ENCODE measurements around the gene LY6G5B. TPM values are rescaled to one million over a fixed set of nuclear protein-coding genes. Genes with fewer than 3 reads are reported as not detected.

Gene LY6G5B
- total RNA-seq, 1 donor, result 5.4 TPM

DNA sequence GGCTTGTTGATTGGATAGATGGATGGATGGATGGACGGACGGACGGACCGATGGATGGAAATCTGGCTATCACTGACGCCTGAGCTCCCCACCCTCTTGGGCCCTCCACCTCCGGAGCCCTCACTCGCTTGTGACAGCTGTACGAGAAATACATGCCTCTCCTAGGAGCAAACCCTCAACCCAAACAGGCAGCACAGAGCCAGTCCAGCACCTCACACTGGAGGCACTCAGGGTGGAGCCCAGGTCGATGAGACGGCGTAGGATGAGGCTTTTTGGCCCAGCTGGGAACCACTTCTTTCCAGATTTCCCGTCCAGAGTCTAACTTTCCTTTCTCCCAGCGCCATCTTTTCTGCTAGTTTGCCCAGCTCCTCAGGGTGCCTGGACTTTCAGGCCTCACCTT, 13.8 kb downstream of the LY6G5B start:
- H3K36me3 ChIP-seq (ENCODE audit: insufficient read depth, low read length), result peaks cover 26% of the 10 kb centered on the region
- H3K27me3 ChIP-seq (ENCODE audit: insufficient read depth, low read length), result no peaks in the 10 kb centered on the region
- no peak for DNase-seq (ENCODE audit: insufficient read length, low spot score, missing footprints)
- no peak overlapping the region for H3K27ac ChIP-seq (ENCODE audit: low read depth, low read length)
- no peak overlapping the region for H3K4me3 ChIP-seq (ENCODE audit: insufficient read depth, low read length)
- no peaks in the 10 kb centered on the region for H4K20me1 ChIP-seq (ENCODE audit: insufficient read depth, low read length)
- TF ChIP-seq, protein P1, sequence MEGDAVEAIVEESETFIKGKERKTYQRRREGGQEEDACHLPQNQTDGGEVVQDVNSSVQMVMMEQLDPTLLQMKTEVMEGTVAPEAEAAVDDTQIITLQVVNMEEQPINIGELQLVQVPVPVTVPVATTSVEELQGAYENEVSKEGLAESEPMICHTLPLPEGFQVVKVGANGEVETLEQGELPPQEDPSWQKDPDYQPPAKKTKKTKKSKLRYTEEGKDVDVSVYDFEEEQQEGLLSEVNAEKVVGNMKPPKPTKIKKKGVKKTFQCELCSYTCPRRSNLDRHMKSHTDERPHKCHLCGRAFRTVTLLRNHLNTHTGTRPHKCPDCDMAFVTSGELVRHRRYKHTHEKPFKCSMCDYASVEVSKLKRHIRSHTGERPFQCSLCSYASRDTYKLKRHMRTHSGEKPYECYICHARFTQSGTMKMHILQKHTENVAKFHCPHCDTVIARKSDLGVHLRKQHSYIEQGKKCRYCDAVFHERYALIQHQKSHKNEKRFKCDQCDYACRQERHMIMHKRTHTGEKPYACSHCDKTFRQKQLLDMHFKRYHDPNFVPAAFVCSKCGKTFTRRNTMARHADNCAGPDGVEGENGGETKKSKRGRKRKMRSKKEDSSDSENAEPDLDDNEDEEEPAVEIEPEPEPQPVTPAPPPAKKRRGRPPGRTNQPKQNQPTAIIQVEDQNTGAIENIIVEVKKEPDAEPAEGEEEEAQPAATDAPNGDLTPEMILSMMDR (IDR thresholded peaks at IDR 0.05; ENCODE audit: extremely low read depth, low read depth, low read length), result no peak
- H2AFZ ChIP-seq (ENCODE audit: low read length), result no peak overlapping the region
- H3K4me2 ChIP-seq (ENCODE audit: insufficient read depth, low read length), result no peak overlapping the region
- no peaks in the 10 kb centered on the region for H3K9me3 ChIP-seq (ENCODE audit: low read depth, low read length)
- H3K4me1 ChIP-seq (ENCODE audit: insufficient read depth, low read length), result peaks cover 15% of the 10 kb centered on the region
- no peaks in the 10 kb centered on the region for H3K79me2 ChIP-seq (ENCODE audit: insufficient read depth, low read length)

GRCh38 chr6:31686483-31686882, 16.7 kb downstream of the LY6G5B start:
- H3K27ac ChIP-seq (ENCODE audit: low read depth, low read length), result no peak overlapping the region
- TF ChIP-seq, protein P1 (IDR thresholded peaks at IDR 0.05; ENCODE audit: extremely low read depth, low read depth, low read length), result no peak
- H3K36me3 ChIP-seq (ENCODE audit: insufficient read depth, low read length), result peaks cover 53% of the 10 kb centered on the region
- no peak overlapping the region for H2AFZ ChIP-seq (ENCODE audit: low read length)
- no peaks in the 10 kb centered on the region for H3K9me3 ChIP-seq (ENCODE audit: low read depth, low read length)
- DNase-seq (ENCODE audit: insufficient read length, low spot score, missing footprints), result no peak
- H3K27me3 ChIP-seq (ENCODE audit: insufficient read depth, low read length), result no peaks in the 10 kb centered on the region
- no peak overlapping the region for H3K4me3 ChIP-seq (ENCODE audit: insufficient read depth, low read length)
- no peaks in the 10 kb centered on the region for H3K79me2 ChIP-seq (ENCODE audit: insufficient read depth, low read length)
- H4K20me1 ChIP-seq (ENCODE audit: insufficient read depth, low read length), result peaks cover 5% of the 10 kb centered on the region
- no peak overlapping the region for H3K4me2 ChIP-seq (ENCODE audit: insufficient read depth, low read length)
- H3K4me1 ChIP-seq (ENCODE audit: insufficient read depth, low read length), result peaks cover 2% of the 10 kb centered on the region

DNA sequence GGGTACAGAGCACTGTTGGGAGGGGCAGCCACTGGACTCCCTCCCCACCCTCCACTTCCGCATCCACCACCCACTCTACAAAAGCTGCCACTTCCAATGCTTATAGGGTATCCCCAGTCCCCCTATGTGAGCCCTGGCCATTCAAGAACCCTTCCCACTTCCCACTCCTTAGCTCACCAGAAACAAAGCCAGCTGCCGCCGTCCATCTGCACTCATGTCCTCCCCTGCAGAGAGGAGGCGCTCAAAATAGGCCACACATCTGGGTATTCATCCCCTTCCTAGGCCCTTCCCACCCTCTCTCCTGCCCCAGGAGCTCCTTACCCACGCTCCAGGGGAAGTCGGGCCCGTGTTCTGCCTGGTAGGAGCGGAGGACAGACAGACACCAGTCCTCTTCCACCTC, 17.5 kb downstream of the LY6G5B start:
- DNase-seq (ENCODE audit: insufficient read length, low spot score, missing footprints), result no peak
- Histone ChIP-seq H3K79me2 (ENCODE audit: insufficient read depth, low read length) (no peaks in the 10 kb centered on the region), H2AFZ (ENCODE audit: low read length) (no peak overlapping the region), H3K4me1 (ENCODE audit: insufficient read depth, low read length) (no peaks in the 10 kb centered on the region), H4K20me1 (ENCODE audit: insufficient read depth, low read length) (peaks cover 5% of the 10 kb centered on the region), H3K36me3 (ENCODE audit: insufficient read depth, low read length) (peaks cover 60% of the 10 kb centered on the region), H3K27ac (ENCODE audit: low read depth, low read length) (no peak overlapping the region), H3K9me3 (ENCODE audit: low read depth, low read length) (no peaks in the 10 kb centered on the region), H3K4me3 (ENCODE audit: insufficient read depth, low read length) (no peak overlapping the region), H3K4me2 (ENCODE audit: insufficient read depth, low read length) (no peak overlapping the region), H3K27me3 (ENCODE audit: insufficient read depth, low read length) (no peaks in the 10 kb centered on the region)
- TF ChIP-seq, protein P1 (IDR thresholded peaks at IDR 0.05; ENCODE audit: extremely low read depth, low read depth, low read length), result no peak

DNA sequence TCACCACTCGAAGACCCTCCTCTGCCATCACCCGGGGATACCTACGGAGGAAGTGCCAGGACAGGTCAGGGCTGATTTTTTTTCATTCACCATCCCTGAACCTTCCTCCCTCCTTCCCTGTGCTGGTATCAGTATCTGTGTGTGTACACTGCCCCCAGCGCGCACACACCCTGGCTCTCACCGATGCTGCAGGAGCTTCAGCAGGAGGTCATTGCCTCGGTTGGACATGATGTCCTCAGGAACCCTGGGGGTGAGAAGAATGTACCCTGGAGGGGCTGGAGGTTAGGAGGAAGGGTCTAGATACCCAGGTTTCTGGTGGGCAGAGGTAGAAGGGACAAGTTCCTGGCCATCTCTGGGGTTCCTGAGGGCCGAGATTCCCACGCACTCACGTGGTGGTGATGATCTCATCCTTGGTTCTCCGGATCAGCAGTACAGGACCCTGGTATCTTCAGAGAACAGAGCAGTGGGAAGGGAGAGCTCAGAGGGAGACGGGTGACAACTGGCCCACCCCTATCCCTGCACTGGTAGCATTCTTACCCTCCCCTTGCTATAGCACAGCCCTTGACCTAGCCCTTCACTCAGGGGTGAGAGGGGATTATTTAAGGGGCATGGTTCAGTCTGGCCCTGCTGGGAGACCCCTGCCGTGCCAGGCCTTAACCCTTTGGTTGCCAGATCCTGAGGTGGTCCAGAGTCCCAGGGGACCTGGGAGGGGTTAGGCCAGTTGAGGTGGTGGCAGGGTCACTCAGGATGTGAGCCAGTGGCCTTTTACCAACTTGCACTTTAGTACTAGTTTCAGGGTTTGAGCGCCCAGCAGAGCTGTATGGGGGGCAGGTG, 18.3 kb downstream of the LY6G5B start:
- no peak overlapping the region for H2AFZ ChIP-seq (ENCODE audit: low read length)
- DNase-seq (ENCODE audit: insufficient read length, low spot score, missing footprints), result no peak
- H3K36me3 ChIP-seq (ENCODE audit: insufficient read depth, low read length), result peaks cover 66% of the 10 kb centered on the region
- TF ChIP-seq, protein P1 (IDR thresholded peaks at IDR 0.05; ENCODE audit: extremely low read depth, low read depth, low read length), result no peak
- H3K27me3 ChIP-seq (ENCODE audit: insufficient read depth, low read length), result no peaks in the 10 kb centered on the region
- peaks cover 5% of the 10 kb centered on the region for H4K20me1 ChIP-seq (ENCODE audit: insufficient read depth, low read length)
- no peak overlapping the region for H3K27ac ChIP-seq (ENCODE audit: low read depth, low read length)
- H3K4me1 ChIP-seq (ENCODE audit: insufficient read depth, low read length), result no peaks in the 10 kb centered on the region
- no peak overlapping the region for H3K4me3 ChIP-seq (ENCODE audit: insufficient read depth, low read length)
- no peaks in the 10 kb centered on the region for H3K79me2 ChIP-seq (ENCODE audit: insufficient read depth, low read length)
- no peak overlapping the region for H3K4me2 ChIP-seq (ENCODE audit: insufficient read depth, low read length)
- H3K9me3 ChIP-seq (ENCODE audit: low read depth, low read length), result no peaks in the 10 kb centered on the region

Measured in osteoblast (primary cell).